Fibroblast of skin of back (primary cell): ENCODE data around the gene SNX19. TPM values are rescaled to one million over a fixed set of nuclear protein-coding genes. Genes with fewer than 3 reads are reported as not detected.
"Not testable (repeated sequence)": the region's sequence is repeated elsewhere in the genome, so short reads cannot be mapped to it uniquely, and the experiment has no call there.

ENCODE experiments used
- DNase-seq: peaks from one replicate; pipeline ENCODE4 v3.0.0-alpha.2; 2013
- polyA plus RNA-seq, 2 experiments: library from polyadenylated mRNA; unstranded; fragments of 120-200 nt; gene quantifications; one replicate each; pipeline ENCODE4 v1.2.1, GENCODE V29; 2013; ENCODE audit not compliant: insufficient read length in 2 of 2

The SNX19 gene
- polyA plus RNA-seq (2013, experiment 1 of 2; ENCODE audit: insufficient read length): 46.5 TPM
- 42.3 TPM for polyA plus RNA-seq (2013, experiment 2 of 2; ENCODE audit: insufficient read length)

GRCh38 chr11:130916238-130916855, at the start of gene SNX19:
TSS of gene SNX19 (minus strand) at chr11:130916479. CDS start at chr11:130915939, 540 bp downstream.
- peak; percentile 90 for DNase-seq

GRCh38 chr11:130964058-130964792, 47.9 kb upstream of the SNX19 start:
- DNase-seq: no peak

GRCh38 chr11:130947889-130948288, 31.6 kb upstream of the SNX19 start:
- no peak for DNase-seq

- DNase-seq: no peak
Measured at GRCh38 chr11:130947481-130947880, 31.2 kb upstream of the SNX19 start.

- no peak for DNase-seq
Measured at GRCh38 chr11:130947058-130947457, 30.8 kb upstream of the SNX19 start.

GRCh38 chr11:130945896-130946295, 29.6 kb upstream of the SNX19 start:
- peak; percentile 59 for DNase-seq

- no peak for DNase-seq
Measured at GRCh38 chr11:130940706-130941105, 24.4 kb upstream of the SNX19 start.

GRCh38 chr11:130937051-130937450, 20.8 kb upstream of the SNX19 start:
- no peak for DNase-seq

GRCh38 chr11:130932086-130932712, 15.9 kb upstream of the SNX19 start:
- no peak for DNase-seq

- no peak for DNase-seq
Measured at GRCh38 chr11:130924750-130925149, 8.5 kb upstream of the SNX19 start.

GRCh38 chr11:130920612-130921011, 4.3 kb upstream of the SNX19 start:
- DNase-seq: not testable (repeated sequence)

- DNase-seq: no peak
Measured at GRCh38 chr11:130918081-130918480, 1.8 kb upstream of the SNX19 start.

GRCh38 chr11:130916910-130917309, 631 bp upstream of the SNX19 start:
- no peak for DNase-seq

GRCh38 chr11:130915603-130916237, 559 bp downstream of the SNX19 start:
- DNase-seq: no peak

GRCh38 chr11:130913268-130913667, 3.0 kb downstream of the SNX19 start:
- no peak for DNase-seq

GRCh38 chr11:130912552-130912951, 3.7 kb downstream of the SNX19 start:
- no peak for DNase-seq

- DNase-seq: no peak
Measured at GRCh38 chr11:130911306-130911705, 5.0 kb downstream of the SNX19 start.

GRCh38 chr11:130909650-130910049, 6.6 kb downstream of the SNX19 start:
- no peak for DNase-seq

- DNase-seq: peak; percentile 76
Measured at GRCh38 chr11:130908770-130909625, 7.3 kb downstream of the SNX19 start.

GRCh38 chr11:130908061-130908460, 8.2 kb downstream of the SNX19 start:
- DNase-seq: no peak

- no peak for DNase-seq
Measured at GRCh38 chr11:130907229-130907628, 9.1 kb downstream of the SNX19 start.

- no peak for DNase-seq
Measured at GRCh38 chr11:130906616-130907015, 9.7 kb downstream of the SNX19 start.
